Endometrium (tissue), 2 donors: Measurements from ENCODE around the gene ISYNA1.
"Not testable (repeated sequence)": the region's sequence is repeated elsewhere in the genome, so short reads cannot be mapped to it uniquely, and the experiment has no call there.

ENCODE experiments used
- FAIRE-seq: peaks from 2 replicates; lab custom pipeline; 2012; peaks lifted over from hg19 to GRCh38; lab: Jason Lieb, UNC
- donor health status: control.
- donor health status: control.

ISYNA1 gene

GRCh38 chr19:18419195-18419698, 18.7 kb downstream of the ISYNA1 start, which contains the start of gene SSBP4:
Gene SSBP4 (plus strand): TSS chr19:18419398. CDS start chr19:18419649, 251 bp downstream.
- no peak for FAIRE-seq

GRCh38 chr19:18418483-18419194, 19.3 kb downstream of the ISYNA1 start:
- no peak for FAIRE-seq

- FAIRE-seq: no peak
These were observed 19.9 kb downstream of the ISYNA1 start for GRCh38 chr19:18418029-18418482.

- FAIRE-seq: no peak
These were observed 20.5 kb downstream of the ISYNA1 start for GRCh38 chr19:18417250-18418028.

GRCh38 chr19:18416778-18417249, 21.1 kb downstream of the ISYNA1 start:
- no peak for FAIRE-seq

- peak; percentile 93 for FAIRE-seq
These were observed 22.6 kb downstream of the ISYNA1 start for GRCh38 chr19:18415178-18415867.

- no peak for FAIRE-seq
These were observed 23.3 kb downstream of the ISYNA1 start for GRCh38 chr19:18414504-18415177.

- no peak for FAIRE-seq
These were observed 25.2 kb downstream of the ISYNA1 start for GRCh38 chr19:18412610-18413239.

GRCh38 chr19:18408053-18408476, 29.9 kb downstream of the ISYNA1 start:
- FAIRE-seq: no peak

GRCh38 chr19:18406749-18407148, 31.2 kb downstream of the ISYNA1 start:
- no peak for FAIRE-seq

GRCh38 chr19:18405754-18406153, 32.2 kb downstream of the ISYNA1 start:
- not testable (repeated sequence) for FAIRE-seq

GRCh38 chr19:18402455-18403248, 35.3 kb downstream of the ISYNA1 start:
- FAIRE-seq: not testable (repeated sequence)

GRCh38 chr19:18401580-18402112, 36.3 kb downstream of the ISYNA1 start:
- no peak for FAIRE-seq

GRCh38 chr19:18399008-18399407, 38.9 kb downstream of the ISYNA1 start:
- no peak for FAIRE-seq

GRCh38 chr19:18397242-18398202, 40.4 kb downstream of the ISYNA1 start, which contains the start of gene LRRC25:
Gene LRRC25 (minus strand): TSS chr19:18397622. CDS start chr19:18396963, 659 bp downstream.
- no peak for FAIRE-seq

GRCh38 chr19:18396471-18397241, 41.3 kb downstream of the ISYNA1 start:
- no peak for FAIRE-seq

GRCh38 chr19:18393836-18394235, 44.1 kb downstream of the ISYNA1 start:
- FAIRE-seq: no peak

GRCh38 chr19:18392926-18393325, 45.0 kb downstream of the ISYNA1 start:
- FAIRE-seq: no peak
